A549 (cell line): ENCODE data around the gene TMEM92. TPM values are rescaled to one million over a fixed set of nuclear protein-coding genes. Genes with fewer than 3 reads are reported as not detected.

Experiments used
- ATAC-seq, 2 experiments: fragments of 200-7000 bp in 1 of 2; fragments of >200 bp in 1 of 2; cut with Nextera tagmentation in 1 of 2; cut with Tn5 transposase in 1 of 2; 3 replicates each; pipeline versions ENCODE4 v1.8.0 to v1.9.1; 2018 to 2020; ENCODE audit warnings: mild to moderate bottlenecking in 1 of 2, moderate library complexity in 1 of 2
- CTCF ChIA-PET: fragments of 300-600 bp; sonication (Branson Sonifier 250); formaldehyde crosslinking; extraction: SDS; loops from one replicate; lab custom pipeline; 2021; ENCODE audit warnings: antibody characterized with exemption, inconsistent platforms; lab: Yijun Ruan, JAX
- POLR2A ChIA-PET: fragments of 350-600 bp; formaldehyde crosslinking; extraction: SDS; loops from one replicate; lab custom pipeline; 2021; ENCODE audit warnings: antibody characterized with exemption, inconsistent platforms; lab: Yijun Ruan, JAX
- DNase-seq, 2 experiments: peaks; one replicate each; pipeline versions ENCODE4 v3.0.0 to v3.0.0-alpha.2; 2011 to 2016; ENCODE audit warnings: low read depth in 1 of 2, low spot score in 1 of 2
- FAIRE-seq: peaks from 2 replicates; lab custom pipeline; 2011; peaks lifted over from hg19 to GRCh38; lab: Jason Lieb, UNC
- H3K27ac ChIP-seq, 2 experiments: fragments of >200 bp; sonication (Bioruptor Twin); formaldehyde crosslinking; 3 replicates each; pipeline ENCODE4 v1.5.1; 2016 to 2017
- H3K4me1 ChIP-seq: fragments of >200 bp; sonication (Bioruptor Twin); formaldehyde crosslinking; 3 replicates; pipeline ENCODE4 v1.6.1; 2016
- H3K4me2 ChIP-seq: fragments of >200 bp; sonication (Bioruptor Twin); formaldehyde crosslinking; 3 replicates; pipeline ENCODE4 v1.6.1; 2016
- H3K4me3 ChIP-seq: fragments of >200 bp; sonication (Bioruptor Twin); formaldehyde crosslinking; 3 replicates; pipeline ENCODE4 v1.5.1; 2016
- H3K9me3 ChIP-seq: fragments of >200 bp; sonication (Bioruptor Twin); formaldehyde crosslinking; 3 replicates; pipeline ENCODE4 v1.6.1; 2016
- ATOH8 ChIP-seq: fragments of 250-450 bp; sonication (Bioruptor Pico); IDR thresholded peaks from 2 replicates; pipeline ENCODE4 v1.5.0; 2020; ENCODE audit warnings: low read depth, mild to moderate bottlenecking, moderate library complexity
- BCL3 ChIP-seq: fragments of >200 bp; sonication (Bioruptor Twin); formaldehyde crosslinking; IDR thresholded peaks from 3 replicates; pipeline ENCODE4 v1.6.1; 2016
- CBX8 ChIP-seq: fragments of 200-600 bp; sonication (generic); IDR thresholded peaks from 2 replicates; pipeline ENCODE4 v1.6.1; 2016
- CEBPB ChIP-seq, 2 experiments: fragments of >200 bp in 1 of 2; sonication (Bioruptor Twin) in 1 of 2; formaldehyde crosslinking in 1 of 2; IDR thresholded peaks; 2 replicates each; pipeline ENCODE4 v1.6.1; 2012 to 2016
- CTCF ChIP-seq: fragments of >200 bp; sonication (Bioruptor Twin); formaldehyde crosslinking; IDR thresholded peaks from 3 replicates; pipeline ENCODE4 v1.5.1; 2016
- EHF ChIP-seq: fragments of 250-450 bp; sonication (Bioruptor Pico); IDR thresholded peaks from 2 replicates; pipeline ENCODE4 v1.5.0; 2020; ENCODE audit warnings: mild to moderate bottlenecking
- EHMT2 ChIP-seq: fragments of 200-600 bp; sonication (generic); IDR thresholded peaks from 2 replicates; pipeline ENCODE4 v1.6.1; 2016; ENCODE audit warnings: antibody characterized with exemption, low read depth, mild to moderate bottlenecking, moderate library complexity
- ESRRA ChIP-seq: fragments of 150-350 bp; IDR thresholded peaks from 2 replicates; pipeline ENCODE4 v1.6.1; 2014; ENCODE audit warnings: mild to moderate bottlenecking, low read length, borderline replicate concordance
- FOXS1 ChIP-seq: fragments of 250-450 bp; sonication (Bioruptor Pico); IDR thresholded peaks from 2 replicates; pipeline ENCODE4 v1.5.0; 2020; ENCODE audit warnings: mild to moderate bottlenecking, moderate library complexity
- HDAC2 ChIP-seq: fragments of 200-600 bp; sonication (generic); IDR thresholded peaks from 2 replicates; pipeline ENCODE4 v1.6.1; 2016
- HMGXB4 ChIP-seq: fragments of 250-450 bp; sonication (Bioruptor Pico); IDR thresholded peaks from 2 replicates; pipeline ENCODE4 v1.5.0; 2021; ENCODE audit warnings: mild to moderate bottlenecking, moderate library complexity, borderline replicate concordance
- HOXB5 ChIP-seq: fragments of 250-450 bp; sonication (Bioruptor Pico); IDR thresholded peaks from 2 replicates; pipeline ENCODE4 v1.5.0; 2020; ENCODE audit warnings: mild to moderate bottlenecking, moderate library complexity
- KDM1A ChIP-seq: fragments of 200-600 bp; sonication (generic); IDR thresholded peaks from 2 replicates; pipeline ENCODE4 v1.6.1; 2016; ENCODE audit warnings: low read depth, mild to moderate bottlenecking
- KDM5A ChIP-seq: fragments of 200-600 bp; sonication (generic); IDR thresholded peaks from 2 replicates; pipeline ENCODE4 v1.6.1; 2016; ENCODE audit warnings: antibody characterized with exemption, mild to moderate bottlenecking
- MYC ChIP-seq: IDR thresholded peaks from 2 replicates; pipeline ENCODE4 v1.6.1; 2012; ENCODE audit warnings: mild to moderate bottlenecking, inconsistent platforms, low read length, improper control_type of control experiment, borderline replicate concordance
- NPAS2 ChIP-seq: fragments of 250-450 bp; sonication (Bioruptor Pico); IDR thresholded peaks from 2 replicates; pipeline ENCODE4 v1.8.0; 2022; ENCODE audit warnings: mild to moderate bottlenecking, moderate library complexity, borderline replicate concordance
- PHF8 ChIP-seq: fragments of 200-600 bp; sonication (generic); IDR thresholded peaks from 2 replicates; pipeline ENCODE4 v1.6.1; 2016; ENCODE audit warnings: low read depth, mild to moderate bottlenecking, antibody characterized with exemption, moderate library complexity, borderline replicate concordance
- POLR2AphosphoS2 ChIP-seq: conservative IDR thresholded peaks from 2 replicates; pipeline ENCODE4 v1.6.1; 2012; ENCODE audit warnings: low read length, improper control_type of control experiment, inconsistent platforms
- RAD21 ChIP-seq, 2 experiments: fragments of >200 bp in 1 of 2; sonication (Bioruptor Twin) in 1 of 2; formaldehyde crosslinking in 1 of 2; IDR thresholded peaks in 1 of 2; conservative IDR thresholded peaks in 1 of 2; 2 replicates in 1 of 2; 3 replicates in 1 of 2; pipeline ENCODE4 v1.6.1; 2012 to 2018; ENCODE audit warnings: inconsistent platforms in 1 of 2
- RARB ChIP-seq: fragments of 250-450 bp; sonication (Bioruptor Pico); IDR thresholded peaks from 2 replicates; pipeline ENCODE4 v1.8.0; 2021; ENCODE audit warnings: mild to moderate bottlenecking, moderate library complexity
- RFX5 ChIP-seq: fragments of 450-650 bp; IDR thresholded peaks from 2 replicates; pipeline ENCODE4 v1.7.1; 2014; ENCODE audit warnings: antibody characterized with exemption, mild to moderate bottlenecking, moderate library complexity
- RNF2 ChIP-seq: fragments of 200-600 bp; sonication (generic); IDR thresholded peaks from 2 replicates; pipeline ENCODE4 v1.6.1; 2016; ENCODE audit warnings: low read depth, mild to moderate bottlenecking, antibody characterized with exemption, moderate library complexity, borderline replicate concordance
- SMC3 ChIP-seq: fragments of >200 bp; sonication (Bioruptor Twin); formaldehyde crosslinking; IDR thresholded peaks from 3 replicates; pipeline ENCODE4 v1.6.1; 2018; ENCODE audit warnings: inconsistent platforms
- TFCP2L1 ChIP-seq: fragments of 250-450 bp; sonication (Bioruptor Pico); IDR thresholded peaks from 2 replicates; pipeline ENCODE4 v1.5.0; 2021; ENCODE audit warnings: mild to moderate bottlenecking
- TP53 ChIP-seq: fragments of 250-450 bp; sonication (Bioruptor Pico); IDR thresholded peaks from 2 replicates; pipeline ENCODE4 v1.5.0; 2021; ENCODE audit warnings: mild to moderate bottlenecking, moderate library complexity
- USF2 ChIP-seq: fragments of 450-650 bp; IDR thresholded peaks from 2 replicates; pipeline ENCODE4 v1.6.1; 2014; ENCODE audit warnings: antibody characterized with exemption
- ZC3H11A ChIP-seq: fragments of 450-650 bp; IDR thresholded peaks from 2 replicates; pipeline ENCODE4 v1.6.1; 2014; ENCODE audit warnings: antibody characterized with exemption, mild to moderate bottlenecking
- ZFP36 ChIP-seq: fragments of 450-650 bp; IDR thresholded peaks from 2 replicates; pipeline ENCODE4 v1.6.1; 2014; ENCODE audit warnings: borderline replicate concordance; ENCODE audit not compliant: partially characterized antibody
- ZNF302 ChIP-seq: fragments of 250-450 bp; sonication (Bioruptor Pico); IDR thresholded peaks from 2 replicates; pipeline ENCODE4 v1.9.0; 2021; ENCODE audit warnings: inconsistent platforms, mild to moderate bottlenecking, moderate library complexity
- ZSCAN20 ChIP-seq: fragments of 250-450 bp; sonication (Bioruptor Pico); IDR thresholded peaks from 2 replicates; pipeline ENCODE4 v1.8.0; 2022; ENCODE audit warnings: mild to moderate bottlenecking, moderate library complexity
- WGBS: methylation state at CpG from one replicate; pipeline ENCODE4 v1.1.6; 2017; ENCODE audit errors: missing lambda C conversion rate; 5-methylcytosine and 5-hydroxymethylcytosine counted together
- polyA plus RNA-seq, 4 experiments: library from polyadenylated mRNA; depleted of rRNA in 3 of 4; stranded (reverse); fragments of >200 nt; fragmentation: RNase III in 1 of 4; extraction: RNeasy Plus Mini Kit Qiagen cat#74134 plus additional on column Dnase treatment in 1 of 4; gene quantifications; 2 replicates in 3 of 4; 3 replicates in 1 of 4; pipeline ENCODE4 v1.2.3, GENCODE V29; 2011 to 2017
- TF ChIP-seq, protein P1 (sequence below): IDR thresholded peaks from 2 replicates; pipeline ENCODE4 v1.6.1; 2012; ENCODE audit warnings: low read depth, borderline replicate concordance
- TF ChIP-seq, protein P2 (sequence below): IDR thresholded peaks from 2 replicates; pipeline ENCODE4 v1.6.1; 2012

The TMEM92 gene
- polyA plus RNA-seq, 2 of the 4 experiments (the other 2 are of a cell fraction) = 10.3 to 27.5 TPM

GRCh38 chr17:50292465-50292864 lies 18.2 kb downstream of the TMEM92 start:
- TF ChIP-seq SMC3 (no peak), EHF (CRISPR knock-in tag) (no peak), KDM5A (no peak), POLR2AphosphoS2 (no peak), CEBPB (IDR thresholded peaks at IDR 0.05) (no peak), MYC (no peak), BCL3 (no peak), ZFP36 (no peak), ESRRA (no peak), TFCP2L1 (CRISPR knock-in tag) (no peak), PHF8 (no peak), ZC3H11A (no peak), ZNF302 (no peak), USF2 (no peak), CTCF (no peak), RAD21 (conservative IDR thresholded peaks at IDR 0.05 in 1 of 2, IDR thresholded peaks at IDR 0.05 in 1 of 2) (no peak), RFX5 (no peak), HMGXB4 (CRISPR knock-in tag) (no peak), NPAS2 (CRISPR knock-in tag) (no peak), KDM1A (no peak)
- H3K4me2 ChIP-seq = no peak overlapping the region
- DNase-seq (no peak), ATAC-seq (no peak), FAIRE-seq (no peak)
- H3K27ac ChIP-seq = peak overlapping the region in 1 of 2 experiments; percentile 91; a peak in 2 of 6 replicates
- no peak overlapping the region for H3K4me3 ChIP-seq
- WGBS = 84% methylated on average over 3 of the region's 3 CpGs
- ChIA-PET CTCF (interaction anchor here (0.6 to 46.2 kb wide), 13 partner anchors 7 to 198 kb away, joined by 3 to 1256 read pairs (median 9); partner anchors contain the start of genes COL1A1, PDK2, SGCA and TMEM92), POLR2A (no interaction called here)
- H3K9me3 ChIP-seq = no peaks in the 10 kb centered on the region
- H3K4me1 ChIP-seq = peaks cover 28% of the 10 kb centered on the region

DNA sequence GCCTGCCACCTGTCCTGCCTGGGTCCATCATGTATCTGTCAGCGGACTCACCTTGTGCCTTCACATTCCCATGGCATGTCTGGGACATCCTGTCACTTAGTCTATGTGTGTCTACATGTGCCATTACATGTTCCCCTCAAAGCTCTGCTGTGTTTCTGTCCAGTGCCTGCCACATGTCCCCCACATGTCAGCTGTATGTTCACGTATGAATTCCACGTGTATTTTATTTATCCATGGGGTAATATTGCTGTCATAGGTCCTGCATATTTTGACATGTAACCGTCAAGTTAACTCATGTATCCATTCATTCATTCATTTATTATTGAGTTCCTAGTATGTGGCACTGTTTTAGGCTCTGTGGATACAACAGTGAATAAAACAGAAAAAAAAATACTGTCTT lies 20.8 kb downstream of the TMEM92 start:
- ChIA-PET CTCF (interaction anchor here (1.4 to 46.2 kb wide), 8 partner anchors 4 to 201 kb away, joined by 5 to 1256 read pairs (median 200); partner anchors contain the start of genes COL1A1, PDK2 and TMEM92), POLR2A (no interaction called here)
- ATAC-seq (no peak), DNase-seq (no peak), FAIRE-seq (no peak)
- WGBS = 65% methylated on average over 4 of the region's 4 CpGs
- no peak overlapping the region for H3K4me2 ChIP-seq
- H3K27ac ChIP-seq = no peak overlapping the region
- no peaks in the 10 kb centered on the region for H3K9me3 ChIP-seq
- no peak overlapping the region for H3K4me3 ChIP-seq
- H3K4me1 ChIP-seq = peaks cover 11% of the 10 kb centered on the region
- TF ChIP-seq ZSCAN20 (CRISPR knock-in tag) (no peak), EHMT2 (no peak), RNF2 (no peak), HOXB5 (no peak), ZNF302 (no peak), TP53 (CRISPR knock-in tag) (no peak), RARB (CRISPR knock-in tag) (no peak), RFX5 (no peak), ESRRA (no peak), HDAC2 (no peak), FOXS1 (CRISPR knock-in tag) (no peak), ATOH8 (CRISPR knock-in tag) (no peak), CBX8 (no peak), TFCP2L1 (CRISPR knock-in tag) (no peak), CEBPB (IDR thresholded peaks at IDR 0.05) (no peak)
- TF ChIP-seq, protein P1, sequence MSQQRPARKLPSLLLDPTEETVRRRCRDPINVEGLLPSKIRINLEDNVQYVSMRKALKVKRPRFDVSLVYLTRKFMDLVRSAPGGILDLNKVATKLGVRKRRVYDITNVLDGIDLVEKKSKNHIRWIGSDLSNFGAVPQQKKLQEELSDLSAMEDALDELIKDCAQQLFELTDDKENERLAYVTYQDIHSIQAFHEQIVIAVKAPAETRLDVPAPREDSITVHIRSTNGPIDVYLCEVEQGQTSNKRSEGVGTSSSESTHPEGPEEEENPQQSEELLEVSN = no peak
- TF ChIP-seq, protein P2, sequence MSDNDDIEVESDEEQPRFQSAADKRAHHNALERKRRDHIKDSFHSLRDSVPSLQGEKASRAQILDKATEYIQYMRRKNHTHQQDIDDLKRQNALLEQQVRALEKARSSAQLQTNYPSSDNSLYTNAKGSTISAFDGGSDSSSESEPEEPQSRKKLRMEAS = no peak
